Stomach (tissue), 9 donors: ENCODE results near the gene USP19. TPM values are rescaled to one million over a fixed set of nuclear protein-coding genes. Genes with fewer than 3 reads are reported as not detected.

Experiments
- DNase-seq, 2 donors: peaks; one replicate each; pipeline versions ENCODE4 v3.0.0 to v3.0.0-alpha.2; 2013 to 2019
- H3K27ac ChIP-seq, 5 donors: fragments of 200-600 bp in 4 of 5; sonication (generic) in 4 of 5; one replicate each; pipeline ENCODE4 v1.5.1; 2013 to 2019; ENCODE audit warnings: mild to moderate bottlenecking in 1 of 5, moderate library complexity in 1 of 5
- H3K27me3 ChIP-seq, 3 donors: fragments of 200-600 bp; sonication (generic); one replicate each; pipeline ENCODE4 v1.5.1; 2017 to 2019; ENCODE audit warnings: mixed run types in 1 of 3
- H3K36me3 ChIP-seq, 4 donors: fragments of 200-600 bp; sonication (generic); 1 replicate in 3 of 4; 2 replicates in 1 of 4; pipeline ENCODE4 v1.5.1; 2016 to 2019
- H3K4me1 ChIP-seq, 4 donors: fragments of 200-600 bp; sonication (generic); one replicate each; pipeline ENCODE4 v1.5.1; 2016 to 2019
- H3K4me3 ChIP-seq, 4 donors: fragments of 200-600 bp; sonication (generic) in 3 of 4; one replicate each; pipeline ENCODE4 v1.5.1; 2016 to 2019; ENCODE audit warnings: mild to moderate bottlenecking in 1 of 4
- H3K9me3 ChIP-seq, 4 donors: fragments of 200-600 bp; sonication (generic); one replicate each; pipeline ENCODE4 v1.5.1; 2016 to 2019
- EP300 ChIP-seq: sonication (generic); formaldehyde crosslinking; IDR thresholded peaks from one replicate; pipeline ENCODE4 v1.6.1; 2017; ENCODE audit warnings: antibody characterized with exemption
- POLR2A ChIP-seq, 4 donors: fragments of 450-650 bp; IDR thresholded peaks; one replicate each; pipeline ENCODE4 v1.6.1; 2016; ENCODE audit warnings: antibody characterized with exemption in 4 of 4, control low read depth in 2 of 4, mild to moderate bottlenecking in 1 of 4, moderate library complexity in 1 of 4
- POLR2AphosphoS5 ChIP-seq, 3 donors: sonication (generic); formaldehyde crosslinking; IDR thresholded peaks; one replicate each; pipeline ENCODE4 v1.6.1; 2016; ENCODE audit warnings: antibody characterized with exemption in 3 of 3
- WGBS, 5 donors: extraction: QIAGEN DNeasy Blood & Tissue Kit in 3 of 5; methylation state at CpG; one replicate each; pipeline versions ENCODE4 v1.1.5 to v1.1.7; 2013 to 2018; 5-methylcytosine and 5-hydroxymethylcytosine counted together
- intact Hi-C: fragments of 100-400 bp; cut with DNase I; formaldehyde crosslinking; loops from one replicate; pipeline ENCODE4 v1.15.1; 2023; ENCODE audit warnings: low total_unique reads
- polyA plus RNA-seq, 3 donors: library from polyadenylated mRNA; stranded (reverse); fragments of 200-250 nt; gene quantifications; one replicate each; pipeline ENCODE4 v1.2.3, GENCODE V29; 2013
- total RNA-seq, 5 donors: library from RNA; depleted of rRNA; stranded (reverse); fragments of >200 nt; gene quantifications; one replicate each; pipeline versions ENCODE4 v1.1.0 to v1.2.3, GENCODE V29; 2014 to 2016
- TF ChIP-seq, protein P1 (sequence below), 7 experiments: fragments of 450-650 bp in 4 of 7; fragments of 200-600 bp in 3 of 7; sonication (generic) in 3 of 7; IDR thresholded peaks; one replicate each; pipeline ENCODE4 v1.5.1; 2016 to 2019; ENCODE audit warnings: antibody characterized with exemption in 7 of 7, control low read depth in 2 of 7, mild to moderate bottlenecking in 1 of 7
- donor health status: healthy with polysubstance abuse.
- donor health status: Bipolar disorder and iron deficiency.
- donor health status: healthy.

The USP19 gene
- total and polyA plus RNA-seq, 8 donors: 15.6 to 77.2 (median 30.5) TPM

DNA sequence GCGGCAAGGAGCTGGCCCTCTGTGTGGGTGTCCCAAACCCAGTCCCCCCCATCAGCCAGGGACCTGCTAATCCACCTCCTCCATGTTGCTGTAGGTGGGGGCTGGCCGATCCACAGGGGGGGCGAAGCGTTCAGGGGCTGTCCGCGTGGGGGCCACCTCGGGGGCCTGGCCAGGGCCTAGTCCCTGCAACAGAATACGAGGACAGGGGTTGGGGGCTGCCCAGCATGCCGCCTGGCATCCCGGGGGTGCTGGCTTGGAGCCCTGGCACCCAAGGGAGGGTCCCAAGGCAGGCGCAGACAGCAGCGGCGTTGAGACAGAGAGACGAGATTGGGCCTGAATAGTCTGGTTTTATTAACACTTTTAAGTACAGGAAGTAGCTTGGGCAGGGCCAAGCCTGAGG, 12.3 kb downstream of the USP19 start:
- intact Hi-C loops: no loop called here
- no peak overlapping the region for H3K27ac ChIP-seq
- DNase-seq: no peak

DNA sequence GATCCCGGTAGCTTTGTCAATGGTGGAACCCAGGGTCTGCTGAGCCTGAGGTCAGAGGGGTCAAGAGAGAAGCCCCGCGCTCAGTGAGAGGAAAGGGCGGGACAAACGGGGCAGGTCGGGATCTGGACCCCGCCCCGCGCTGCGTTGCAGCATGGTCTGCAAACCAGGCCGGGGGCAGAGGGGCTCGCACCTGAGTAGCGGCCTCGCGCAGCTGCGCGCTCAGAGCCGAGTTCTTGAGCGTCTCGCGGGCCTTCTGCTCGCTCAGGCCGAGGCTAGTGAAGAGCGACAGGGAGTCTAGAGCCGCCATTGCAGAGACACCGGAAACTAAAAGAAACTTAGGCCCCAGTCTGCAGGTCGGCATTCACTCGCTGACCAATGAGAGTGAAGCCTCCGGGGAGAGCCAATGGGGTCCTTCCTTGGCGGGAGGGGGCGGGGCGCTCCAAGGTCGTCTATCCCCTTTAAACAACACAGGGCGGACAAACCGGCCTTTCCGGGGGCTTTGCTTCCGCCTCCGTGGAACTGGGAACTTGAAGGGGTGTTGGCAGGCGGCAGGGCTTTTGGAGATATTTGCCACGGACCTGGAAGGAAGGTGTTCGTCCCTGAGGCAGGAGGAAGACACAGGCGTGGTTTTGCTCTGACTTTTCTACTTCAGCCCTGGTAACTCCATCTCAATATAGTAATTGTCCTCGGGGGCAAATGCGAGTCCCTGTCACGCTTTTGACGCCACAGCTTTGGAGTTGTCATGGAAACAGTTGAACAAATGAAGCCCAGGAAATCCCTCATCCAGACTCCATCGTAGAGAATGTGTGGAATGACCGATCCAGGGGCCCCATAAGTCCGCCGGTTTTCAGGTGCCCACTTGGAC, 16.0 kb downstream of the USP19 start, which contains the start of gene QARS1:
Gene QARS1 (minus strand): TSS at position 331 of the 865 bp plus-strand sequence. CDS start 24 bp downstream, at position 307.
- WGBS, 5 donors: 1 to 2% (median 1%) methylated on average over 37 to 50 of the region's 50 CpGs
- intact Hi-C loops: no loop called here
- H3K4me1 ChIP-seq: peaks cover 18 to 35% (median 28%) of the 10 kb centered on the region in 4 donors
- H3K36me3 ChIP-seq: peaks cover 41 to 76% (median 66%) of the 10 kb centered on the region in 4 donors
- peak; percentile 95 to 98 for DNase-seq
- peak within 1 kb of the TSS; percentile 84 to 92 (median 87) for H3K27ac ChIP-seq
- H3K4me3 ChIP-seq: peak within 1 kb of the TSS; percentile 87 to 96 (median 88)
- H3K9me3 ChIP-seq: no peaks in the 10 kb centered on the region
- TF ChIP-seq EP300 (no peak), POLR2AphosphoS5 (IDR thresholded peaks at IDR 0.05) (peak; percentile 28 to 80 (median 62)), POLR2A (IDR thresholded peaks at IDR 0.05) (no peak)
- TF ChIP-seq, protein P1, sequence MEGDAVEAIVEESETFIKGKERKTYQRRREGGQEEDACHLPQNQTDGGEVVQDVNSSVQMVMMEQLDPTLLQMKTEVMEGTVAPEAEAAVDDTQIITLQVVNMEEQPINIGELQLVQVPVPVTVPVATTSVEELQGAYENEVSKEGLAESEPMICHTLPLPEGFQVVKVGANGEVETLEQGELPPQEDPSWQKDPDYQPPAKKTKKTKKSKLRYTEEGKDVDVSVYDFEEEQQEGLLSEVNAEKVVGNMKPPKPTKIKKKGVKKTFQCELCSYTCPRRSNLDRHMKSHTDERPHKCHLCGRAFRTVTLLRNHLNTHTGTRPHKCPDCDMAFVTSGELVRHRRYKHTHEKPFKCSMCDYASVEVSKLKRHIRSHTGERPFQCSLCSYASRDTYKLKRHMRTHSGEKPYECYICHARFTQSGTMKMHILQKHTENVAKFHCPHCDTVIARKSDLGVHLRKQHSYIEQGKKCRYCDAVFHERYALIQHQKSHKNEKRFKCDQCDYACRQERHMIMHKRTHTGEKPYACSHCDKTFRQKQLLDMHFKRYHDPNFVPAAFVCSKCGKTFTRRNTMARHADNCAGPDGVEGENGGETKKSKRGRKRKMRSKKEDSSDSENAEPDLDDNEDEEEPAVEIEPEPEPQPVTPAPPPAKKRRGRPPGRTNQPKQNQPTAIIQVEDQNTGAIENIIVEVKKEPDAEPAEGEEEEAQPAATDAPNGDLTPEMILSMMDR (IDR thresholded peaks at IDR 0.05): no peak
- H3K27me3 ChIP-seq: no peaks in the 10 kb centered on the region

More for the DNA sequence above, 12.3 kb downstream of the USP19 start:
- Histone ChIP-seq H3K4me1 (peaks cover 15 to 25% (median 22%) of the 10 kb centered on the region in 4 donors), H3K4me3 (no peak overlapping the region), H3K9me3 (no peaks in the 10 kb centered on the region), H3K27me3 (no peaks in the 10 kb centered on the region), H3K36me3 (peaks cover 48 to 76% (median 68%) of the 10 kb centered on the region in 4 donors)
- WGBS, 5 donors: 78 to 82% (median 80%) methylated on average over 11 to 14 of the region's 14 CpGs
- TF ChIP-seq POLR2A (IDR thresholded peaks at IDR 0.05) (no peak), EP300 (no peak), POLR2AphosphoS5 (IDR thresholded peaks at IDR 0.05) (no peak)
- TF ChIP-seq, protein P1 (IDR thresholded peaks at IDR 0.05): no peak

GRCh38 chr3:49104052-49104426, 16.6 kb downstream of the USP19 start:
- peaks cover 18 to 35% (median 28%) of the 10 kb centered on the region in 4 donors for H3K4me1 ChIP-seq
- TF ChIP-seq EP300: no peak
- TF ChIP-seq POLR2A (IDR thresholded peaks at IDR 0.05): no peak
- TF ChIP-seq, protein P1 (IDR thresholded peaks at IDR 0.05): no peak
- TF ChIP-seq POLR2AphosphoS5 (IDR thresholded peaks at IDR 0.05): no peak
- H3K36me3 ChIP-seq: peaks cover 41 to 76% (median 66%) of the 10 kb centered on the region in 4 donors
- DNase-seq: no peak
- H3K27me3 ChIP-seq: no peaks in the 10 kb centered on the region
- H3K4me3 ChIP-seq: peak overlapping the region; percentile 87 to 96 (median 88)
- 2 to 7% (median 2%) methylated on average over 8 of the region's 8 CpGs for WGBS, 5 donors
- intact Hi-C loops: no loop called here
- H3K27ac ChIP-seq: peak overlapping the region; percentile 84 to 92 (median 87)
- H3K9me3 ChIP-seq: no peaks in the 10 kb centered on the region

- no peak for TF ChIP-seq POLR2A (IDR thresholded peaks at IDR 0.05)
- TF ChIP-seq, protein P1 (IDR thresholded peaks at IDR 0.05): no peak
- no peak for TF ChIP-seq EP300
- no peak for TF ChIP-seq POLR2AphosphoS5 (IDR thresholded peaks at IDR 0.05)
- Histone ChIP-seq H3K27me3 (no peaks in the 10 kb centered on the region), H3K4me3 (no peak overlapping the region), H3K27ac (no peak overlapping the region), H3K9me3 (no peaks in the 10 kb centered on the region), H3K4me1 (peaks cover 14 to 26% (median 20%) of the 10 kb centered on the region in 4 donors), H3K36me3 (peaks cover 54 to 80% (median 71%) of the 10 kb centered on the region in 4 donors)
- 95 to 96% (median 96%) methylated on average over 10 to 11 of the region's 11 CpGs for WGBS, 5 donors
- intact Hi-C loops: no loop called here
- DNase-seq: no peak
These were observed 20.5 kb downstream of the USP19 start for GRCh38 chr3:49100046-49100615.
